ENCODE measurements around the gene NFIX. TPM values are rescaled to one million over a fixed set of nuclear protein-coding genes. Genes with fewer than 3 reads are reported as not detected.

The NFIX gene
- total RNA-seq, 4 donors from 2014 or later, result 39.8 to 55.8 (median 48.2) TPM

DNA sequence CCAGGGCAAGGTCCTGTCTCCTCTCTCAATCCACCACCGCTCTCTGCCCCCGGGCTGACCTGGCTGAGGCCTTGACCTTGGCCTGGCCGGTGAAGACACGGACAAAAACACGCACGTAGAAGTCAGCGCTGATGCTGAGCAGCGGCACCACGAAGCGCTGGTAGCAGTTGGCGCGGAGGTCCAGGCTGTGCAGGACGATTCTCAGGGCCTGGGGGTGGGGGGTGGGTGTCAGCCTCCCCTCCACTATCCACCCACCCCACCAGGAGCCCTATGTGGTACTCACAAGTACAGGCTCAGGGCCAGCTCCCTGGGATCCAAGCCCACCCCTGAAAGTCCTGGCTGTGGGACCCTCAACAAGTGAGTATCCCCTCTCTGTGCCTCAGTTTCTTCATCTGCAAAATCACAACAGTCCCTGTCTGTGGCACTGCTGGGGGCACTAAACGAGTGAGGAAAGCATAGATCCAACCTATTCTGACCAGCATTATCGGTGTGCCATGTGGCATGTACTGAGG is 114.9 kb downstream of the NFIX start:
- DNase-seq (ENCODE audit: low spot score in 2 of 2), result no peak
- TF ChIP-seq, protein P1, sequence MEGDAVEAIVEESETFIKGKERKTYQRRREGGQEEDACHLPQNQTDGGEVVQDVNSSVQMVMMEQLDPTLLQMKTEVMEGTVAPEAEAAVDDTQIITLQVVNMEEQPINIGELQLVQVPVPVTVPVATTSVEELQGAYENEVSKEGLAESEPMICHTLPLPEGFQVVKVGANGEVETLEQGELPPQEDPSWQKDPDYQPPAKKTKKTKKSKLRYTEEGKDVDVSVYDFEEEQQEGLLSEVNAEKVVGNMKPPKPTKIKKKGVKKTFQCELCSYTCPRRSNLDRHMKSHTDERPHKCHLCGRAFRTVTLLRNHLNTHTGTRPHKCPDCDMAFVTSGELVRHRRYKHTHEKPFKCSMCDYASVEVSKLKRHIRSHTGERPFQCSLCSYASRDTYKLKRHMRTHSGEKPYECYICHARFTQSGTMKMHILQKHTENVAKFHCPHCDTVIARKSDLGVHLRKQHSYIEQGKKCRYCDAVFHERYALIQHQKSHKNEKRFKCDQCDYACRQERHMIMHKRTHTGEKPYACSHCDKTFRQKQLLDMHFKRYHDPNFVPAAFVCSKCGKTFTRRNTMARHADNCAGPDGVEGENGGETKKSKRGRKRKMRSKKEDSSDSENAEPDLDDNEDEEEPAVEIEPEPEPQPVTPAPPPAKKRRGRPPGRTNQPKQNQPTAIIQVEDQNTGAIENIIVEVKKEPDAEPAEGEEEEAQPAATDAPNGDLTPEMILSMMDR (IDR thresholded peaks at IDR 0.05), result no peak
- no peak for TF ChIP-seq EP300 (IDR thresholded peaks at IDR 0.05)
- no peak for TF ChIP-seq POLR2A (IDR thresholded peaks at IDR 0.05)
- H3K9me3 ChIP-seq, result no peaks in the 10 kb centered on the region
- H3K4me3 ChIP-seq, result no peak overlapping the region
- WGBS, 2 donors, result 80 to 91% methylated on average over 15 of the region's 15 CpGs
- no peak overlapping the region for H3K27ac ChIP-seq
- peaks cover 0 to 91% (median 5%) of the 10 kb centered on the region in 3 donors for H3K36me3 ChIP-seq
- peaks cover 0 to 4% (median 0%) of the 10 kb centered on the region in 4 donors for H3K4me1 ChIP-seq
- no peaks in the 10 kb centered on the region for H3K27me3 ChIP-seq

DNA sequence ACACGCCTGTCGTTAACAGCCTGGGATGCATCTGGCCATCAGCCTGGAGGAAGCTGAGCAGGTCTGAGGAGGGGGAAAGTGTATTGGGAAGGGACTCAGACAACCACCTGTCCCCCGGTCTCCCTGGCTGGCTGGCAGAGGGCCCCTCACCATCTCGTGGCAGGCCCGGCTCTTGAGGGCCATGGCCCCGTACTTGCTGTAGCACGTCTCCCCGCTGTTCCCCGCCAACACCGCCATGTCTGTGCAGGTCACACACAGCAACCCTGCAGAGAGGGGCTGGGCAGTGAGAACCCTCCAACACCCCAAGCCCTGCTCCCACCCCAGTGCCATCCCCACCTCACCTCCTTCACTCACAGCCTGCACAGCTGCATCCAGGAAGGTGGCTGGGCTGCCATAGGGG is 117.3 kb downstream of the NFIX start:
- no peak for DNase-seq (ENCODE audit: low spot score in 2 of 2)
- 87 to 90% methylated on average over 10 of the region's 10 CpGs for WGBS, 2 donors
- H3K36me3 ChIP-seq, result peaks cover 0 to 72% (median 5%) of the 10 kb centered on the region in 3 donors
- no peaks in the 10 kb centered on the region for H3K9me3 ChIP-seq
- no peak overlapping the region for H3K27ac ChIP-seq
- H3K4me1 ChIP-seq, result peaks cover 0 to 24% (median 12%) of the 10 kb centered on the region in 4 donors
- TF ChIP-seq, protein P1 (IDR thresholded peaks at IDR 0.05), result no peak
- TF ChIP-seq EP300 (IDR thresholded peaks at IDR 0.05) (no peak), POLR2A (IDR thresholded peaks at IDR 0.05) (no peak)
- no peaks in the 10 kb centered on the region for H3K27me3 ChIP-seq
- H3K4me3 ChIP-seq, result no peak overlapping the region

- WGBS, 2 donors, result 3 to 5% methylated on average over 7 to 18 of the region's 18 CpGs
- peak overlapping the region; percentile 80 to 99 (median 88) for H3K4me3 ChIP-seq
- peaks cover 0 to 52% (median 26%) of the 10 kb centered on the region in 4 donors for H3K4me1 ChIP-seq
- no peaks in the 10 kb centered on the region for H3K9me3 ChIP-seq
- H3K36me3 ChIP-seq, result peaks cover 0 to 43% (median 5%) of the 10 kb centered on the region in 3 donors
- no peaks in the 10 kb centered on the region for H3K27me3 ChIP-seq
- TF ChIP-seq EP300 (IDR thresholded peaks at IDR 0.05) (no peak), POLR2A (IDR thresholded peaks at IDR 0.05) (no peak)
- TF ChIP-seq, protein P1 (IDR thresholded peaks at IDR 0.05), result no peak
- DNase-seq (ENCODE audit: low spot score in 2 of 2), result no peak
- peak overlapping the region in 2 of 4 donors; percentile 71 to 77 for H3K27ac ChIP-seq
Measured at GRCh38 chr19:13115936-13116281, 120.6 kb downstream of the NFIX start.

GRCh38 chr19:13116282-13117175 is 121.3 kb downstream of the NFIX start, which contains the start of gene TRMT1:
TSS of gene TRMT1 (minus strand) at chr19:13116740. CDS start at chr19:13116399, 341 bp downstream.
- peak within 1 kb of the TSS in 3 of 4 donors; percentile 61 to 77 (median 71) for H3K27ac ChIP-seq
- TF ChIP-seq POLR2A (IDR thresholded peaks at IDR 0.05), result peak in 1 of 2 donors; percentile 22
- TF ChIP-seq EP300 (IDR thresholded peaks at IDR 0.05), result peak; percentile 50 to 96
- TF ChIP-seq, protein P1 (IDR thresholded peaks at IDR 0.05), result peak in 1 of 5 experiments; percentile 48
- peaks cover 0 to 58% (median 26%) of the 10 kb centered on the region in 4 donors for H3K4me1 ChIP-seq
- H3K36me3 ChIP-seq, result peaks cover 0 to 37% (median 5%) of the 10 kb centered on the region in 3 donors
- WGBS, 2 donors, result 1% methylated on average over 38 to 47 of the region's 51 CpGs
- no peaks in the 10 kb centered on the region for H3K27me3 ChIP-seq
- H3K9me3 ChIP-seq, result no peaks in the 10 kb centered on the region
- H3K4me3 ChIP-seq, result peak within 1 kb of the TSS; percentile 80 to 99 (median 88)
- peak; percentile 88 to 98 for DNase-seq (ENCODE audit: low spot score in 2 of 2)

Measured in tibial nerve (tissue), 4 donors.